Right lobe of liver (tissue), 4 donors: Measurements from ENCODE around the gene EDEM3.

Experiments
- CTCF ChIP-seq, 4 donors: fragments of 200-600 bp in 3 of 4; fragments of 450-650 bp in 1 of 4; IDR thresholded peaks; one replicate each; pipeline versions ENCODE4 v1.5.1 to v1.8.0; 2016 to 2022; ENCODE audit warnings: antibody characterized with exemption in 4 of 4, mild to moderate bottlenecking in 2 of 4
- POLR2A ChIP-seq: fragments of 450-650 bp; IDR thresholded peaks from one replicate; pipeline ENCODE4 v1.6.1; 2017; ENCODE audit warnings: antibody characterized with exemption, mild to moderate bottlenecking
- donor health status: DM: no; HTN: no; CAD: no.
- donor health status: DM: no; HTN: no; CAD: no.
- donor health status: DM: no; HTN: yes; CAD: no.

DNA sequence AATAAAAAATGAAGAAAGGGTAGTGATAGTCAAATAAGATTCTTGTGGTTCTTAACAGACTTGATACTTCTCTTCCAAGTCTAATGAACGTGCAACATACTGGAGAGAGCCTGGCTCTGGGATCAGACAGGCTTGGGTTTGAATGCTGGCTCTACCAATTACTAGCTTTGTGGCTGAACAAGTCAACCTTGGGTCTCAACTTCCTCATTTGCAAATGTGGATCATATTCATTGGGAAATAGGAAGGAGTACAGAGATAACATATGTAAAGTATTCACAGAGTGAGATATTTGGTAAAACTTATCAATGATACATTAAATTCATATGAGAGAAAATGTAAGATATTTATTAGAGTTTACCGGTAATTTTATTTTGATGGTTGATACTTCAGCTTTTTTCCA, 2.0 kb downstream of the EDEM3 start:
- TF ChIP-seq CTCF (IDR thresholded peaks at IDR 0.05) (no peak), POLR2A (no peak)
